ENCODE measurements around the gene CACNA1G.

CACNA1G gene

DNA sequence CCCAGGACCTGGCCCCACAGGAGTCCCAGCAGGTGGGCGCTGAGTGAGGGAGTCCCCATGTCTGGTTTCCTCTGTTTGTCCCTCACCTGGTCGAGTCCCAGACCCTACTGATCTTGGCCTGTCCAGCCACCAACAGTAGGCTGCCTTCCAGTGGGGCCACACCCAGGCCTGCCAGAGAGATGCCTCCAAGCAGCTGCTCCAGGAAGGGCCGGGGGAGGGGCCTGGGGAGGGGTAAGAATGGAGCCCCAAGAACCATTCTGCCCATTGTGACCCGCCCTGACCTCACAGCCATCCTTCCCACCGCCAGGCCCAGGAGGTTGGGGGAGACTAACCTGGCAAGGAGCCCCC is 12.8 kb upstream of the CACNA1G start:
- no peak overlapping the region for H4K5ac ChIP-seq (ENCODE audit: low read length)
- peak overlapping the region; percentile 17 for H2BK5ac ChIP-seq (ENCODE audit: low read length)
- no peak overlapping the region for H2BK15ac ChIP-seq (replicated peaks; ENCODE audit: low read depth)
- H3K4me1 ChIP-seq (ENCODE audit: control insufficient read depth, low read depth, low read length): peaks cover 4% of the 10 kb centered on the region
- no peak overlapping the region for H3K23ac ChIP-seq (ENCODE audit: low read length)
- H3K9ac ChIP-seq (ENCODE audit: low read length): peak overlapping the region; percentile 89
- H3K4me2 ChIP-seq (ENCODE audit: low read length): no peak overlapping the region
- H4K8ac ChIP-seq (ENCODE audit: low read depth, low read length): no peak overlapping the region
- H3K27ac ChIP-seq (ENCODE audit: low read depth, low read length): no peak overlapping the region
- H2AK5ac ChIP-seq (ENCODE audit: low read length): peak overlapping the region; percentile 1
- no peak for DNase-seq
- no peaks in the 10 kb centered on the region for H3K79me2 ChIP-seq (ENCODE audit: control insufficient read depth, insufficient read depth, low read length)
- H3K4me3 ChIP-seq (ENCODE audit: low read length): no peak overlapping the region
- no peak overlapping the region for H2BK120ac ChIP-seq (ENCODE audit: low read depth, low read length)
- H3K56ac ChIP-seq (ENCODE audit: low read length): peak overlapping the region; percentile 53
- no peak overlapping the region for H3K4ac ChIP-seq (ENCODE audit: low read depth, low read length)
- WGBS (ENCODE audit: extremely low coverage, insufficient coverage, low lambda C conversion rate): no CpG with 5 or more reads among the region's 5 CpGs
- no peaks in the 10 kb centered on the region for H3K36me3 ChIP-seq (ENCODE audit: control insufficient read depth, insufficient read depth, low read length)
- H3K27me3 ChIP-seq (ENCODE audit: insufficient read depth, low read length, poor library complexity): no peaks in the 10 kb centered on the region
- H3K18ac ChIP-seq (ENCODE audit: low read length): no peak overlapping the region
- H3K79me1 ChIP-seq (ENCODE audit: low read length): no peaks in the 10 kb centered on the region

DNA sequence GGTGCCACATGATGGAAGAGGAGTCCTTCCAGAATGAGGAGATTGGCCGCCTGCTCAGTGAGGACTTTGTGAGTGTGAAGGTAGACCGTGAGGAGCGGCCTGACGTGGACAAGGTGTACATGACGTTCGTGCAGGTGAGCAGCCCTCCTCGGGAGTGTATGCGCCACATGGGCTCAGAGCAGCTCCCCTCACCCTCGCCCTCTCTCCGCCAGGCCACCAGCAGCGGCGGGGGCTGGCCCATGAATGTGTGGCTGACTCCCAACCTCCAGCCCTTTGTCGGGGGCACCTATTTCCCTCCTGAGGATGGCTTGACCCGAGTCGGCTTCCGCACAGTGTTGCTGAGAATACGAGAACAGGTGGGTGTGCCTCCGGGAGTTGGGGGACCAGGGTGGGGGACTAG is 11.7 kb upstream of the CACNA1G start:
- Histone ChIP-seq H3K4me2 (ENCODE audit: low read length) (no peak overlapping the region), H2BK15ac (replicated peaks; ENCODE audit: low read depth) (no peak overlapping the region), H3K27ac (ENCODE audit: low read depth, low read length) (no peak overlapping the region), H3K23ac (ENCODE audit: low read length) (no peak overlapping the region), H3K9ac (ENCODE audit: low read length) (no peak overlapping the region), H2BK5ac (ENCODE audit: low read length) (no peak overlapping the region), H4K8ac (ENCODE audit: low read depth, low read length) (no peak overlapping the region), H2BK120ac (ENCODE audit: low read depth, low read length) (no peak overlapping the region), H3K79me1 (ENCODE audit: low read length) (no peaks in the 10 kb centered on the region), H3K4ac (ENCODE audit: low read depth, low read length) (no peak overlapping the region), H4K5ac (ENCODE audit: low read length) (no peak overlapping the region), H3K18ac (ENCODE audit: low read length) (no peak overlapping the region), H3K79me2 (ENCODE audit: control insufficient read depth, insufficient read depth, low read length) (no peaks in the 10 kb centered on the region), H3K56ac (ENCODE audit: low read length) (no peak overlapping the region), H3K4me3 (ENCODE audit: low read length) (no peak overlapping the region), H3K4me1 (ENCODE audit: control insufficient read depth, low read depth, low read length) (peaks cover 3% of the 10 kb centered on the region), H3K27me3 (ENCODE audit: insufficient read depth, low read length, poor library complexity) (no peaks in the 10 kb centered on the region), H3K36me3 (ENCODE audit: control insufficient read depth, insufficient read depth, low read length) (no peaks in the 10 kb centered on the region), H2AK5ac (ENCODE audit: low read length) (no peak overlapping the region)
- DNase-seq: no peak
- no CpG with 5 or more reads among the region's 18 CpGs for WGBS (ENCODE audit: extremely low coverage, insufficient coverage, low lambda C conversion rate)

DNA sequence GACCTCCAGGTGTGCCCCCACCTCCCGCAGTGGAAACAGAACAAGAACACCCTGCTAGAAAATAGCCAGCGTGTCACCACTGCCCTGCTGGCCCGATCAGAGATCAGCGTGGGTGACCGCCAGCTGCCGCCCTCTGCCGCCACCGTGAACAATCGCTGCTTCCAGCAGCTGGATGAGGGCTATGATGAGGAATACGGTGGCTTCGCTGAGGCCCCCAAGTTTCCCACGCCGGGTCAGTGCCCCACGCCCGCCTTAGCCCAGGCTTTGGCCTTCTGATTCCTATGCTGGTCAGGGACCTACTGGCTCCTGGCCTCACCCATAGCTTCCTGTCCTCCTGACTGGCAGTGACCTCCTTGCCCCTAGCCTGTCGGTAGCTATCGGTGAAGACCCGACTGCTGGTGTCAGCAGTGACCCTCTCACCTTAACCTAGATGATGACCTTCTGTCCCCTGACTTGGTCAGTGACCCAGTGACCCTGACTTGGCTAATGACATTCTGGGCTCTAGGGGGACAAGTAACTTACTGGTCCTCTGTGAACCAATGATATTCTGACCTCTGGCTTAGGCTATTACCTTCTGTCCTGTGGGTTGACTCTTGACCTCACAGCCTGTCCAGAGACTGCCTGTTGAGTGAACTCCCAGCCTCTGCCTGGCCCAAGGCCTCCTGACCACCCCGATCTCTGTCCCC is 11.1 kb upstream of the CACNA1G start:
- peaks cover 3% of the 10 kb centered on the region for H3K4me1 ChIP-seq (ENCODE audit: control insufficient read depth, low read depth, low read length)
- H2BK5ac ChIP-seq (ENCODE audit: low read length): no peak overlapping the region
- no peaks in the 10 kb centered on the region for H3K79me2 ChIP-seq (ENCODE audit: control insufficient read depth, insufficient read depth, low read length)
- no peaks in the 10 kb centered on the region for H3K27me3 ChIP-seq (ENCODE audit: insufficient read depth, low read length, poor library complexity)
- H2BK15ac ChIP-seq (replicated peaks; ENCODE audit: low read depth): no peak overlapping the region
- H3K23ac ChIP-seq (ENCODE audit: low read length): no peak overlapping the region
- no peak overlapping the region for H4K5ac ChIP-seq (ENCODE audit: low read length)
- H3K56ac ChIP-seq (ENCODE audit: low read length): peak overlapping the region; percentile 25
- H3K4me3 ChIP-seq (ENCODE audit: low read length): no peak overlapping the region
- H3K4ac ChIP-seq (ENCODE audit: low read depth, low read length): no peak overlapping the region
- no peaks in the 10 kb centered on the region for H3K79me1 ChIP-seq (ENCODE audit: low read length)
- no peaks in the 10 kb centered on the region for H3K36me3 ChIP-seq (ENCODE audit: control insufficient read depth, insufficient read depth, low read length)
- no peak overlapping the region for H3K9ac ChIP-seq (ENCODE audit: low read length)
- WGBS (ENCODE audit: extremely low coverage, insufficient coverage, low lambda C conversion rate): no CpG with 5 or more reads among the region's 19 CpGs
- H3K4me2 ChIP-seq (ENCODE audit: low read length): no peak overlapping the region
- H2BK120ac ChIP-seq (ENCODE audit: low read depth, low read length): no peak overlapping the region
- no peak overlapping the region for H4K8ac ChIP-seq (ENCODE audit: low read depth, low read length)
- no peak overlapping the region for H2AK5ac ChIP-seq (ENCODE audit: low read length)
- no peak overlapping the region for H3K18ac ChIP-seq (ENCODE audit: low read length)
- no peak overlapping the region for H3K27ac ChIP-seq (ENCODE audit: low read depth, low read length)
- DNase-seq: no peak

DNA sequence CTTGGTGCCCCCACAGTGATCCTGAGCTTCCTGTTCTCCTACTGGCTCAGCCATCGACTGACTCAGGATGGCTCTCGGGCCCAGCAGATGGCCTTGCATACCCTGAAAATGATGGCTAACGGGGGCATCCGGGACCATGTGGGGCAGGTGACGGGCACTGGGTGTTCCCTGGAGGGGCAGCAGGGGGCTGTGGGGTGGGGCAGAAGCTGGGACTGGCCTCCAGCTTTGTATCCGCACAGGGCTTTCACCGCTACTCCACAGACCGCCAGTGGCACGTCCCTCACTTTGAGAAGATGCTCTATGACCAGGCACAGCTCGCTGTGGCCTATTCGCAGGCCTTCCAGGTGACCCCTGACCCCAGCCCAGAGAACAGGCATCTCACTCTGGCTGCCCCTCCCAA is 10.5 kb upstream of the CACNA1G start:
- no peak overlapping the region for H2BK5ac ChIP-seq (ENCODE audit: low read length)
- H3K27me3 ChIP-seq (ENCODE audit: insufficient read depth, low read length, poor library complexity): no peaks in the 10 kb centered on the region
- H3K4me1 ChIP-seq (ENCODE audit: control insufficient read depth, low read depth, low read length): peaks cover 3% of the 10 kb centered on the region
- no peak overlapping the region for H3K9ac ChIP-seq (ENCODE audit: low read length)
- no peak overlapping the region for H2AK5ac ChIP-seq (ENCODE audit: low read length)
- H3K23ac ChIP-seq (ENCODE audit: low read length): no peak overlapping the region
- peak overlapping the region; percentile 25 for H3K56ac ChIP-seq (ENCODE audit: low read length)
- no peak overlapping the region for H3K4me3 ChIP-seq (ENCODE audit: low read length)
- H3K79me2 ChIP-seq (ENCODE audit: control insufficient read depth, insufficient read depth, low read length): no peaks in the 10 kb centered on the region
- no peak overlapping the region for H3K4me2 ChIP-seq (ENCODE audit: low read length)
- H3K79me1 ChIP-seq (ENCODE audit: low read length): no peaks in the 10 kb centered on the region
- H3K36me3 ChIP-seq (ENCODE audit: control insufficient read depth, insufficient read depth, low read length): no peaks in the 10 kb centered on the region
- no peak overlapping the region for H4K5ac ChIP-seq (ENCODE audit: low read length)
- no peak for DNase-seq
- no peak overlapping the region for H3K18ac ChIP-seq (ENCODE audit: low read length)
- WGBS (ENCODE audit: extremely low coverage, insufficient coverage, low lambda C conversion rate): no CpG with 5 or more reads among the region's 11 CpGs
- no peak overlapping the region for H2BK15ac ChIP-seq (replicated peaks; ENCODE audit: low read depth)
- no peak overlapping the region for H3K4ac ChIP-seq (ENCODE audit: low read depth, low read length)
- no peak overlapping the region for H3K27ac ChIP-seq (ENCODE audit: low read depth, low read length)
- no peak overlapping the region for H4K8ac ChIP-seq (ENCODE audit: low read depth, low read length)
- no peak overlapping the region for H2BK120ac ChIP-seq (ENCODE audit: low read depth, low read length)

DNA sequence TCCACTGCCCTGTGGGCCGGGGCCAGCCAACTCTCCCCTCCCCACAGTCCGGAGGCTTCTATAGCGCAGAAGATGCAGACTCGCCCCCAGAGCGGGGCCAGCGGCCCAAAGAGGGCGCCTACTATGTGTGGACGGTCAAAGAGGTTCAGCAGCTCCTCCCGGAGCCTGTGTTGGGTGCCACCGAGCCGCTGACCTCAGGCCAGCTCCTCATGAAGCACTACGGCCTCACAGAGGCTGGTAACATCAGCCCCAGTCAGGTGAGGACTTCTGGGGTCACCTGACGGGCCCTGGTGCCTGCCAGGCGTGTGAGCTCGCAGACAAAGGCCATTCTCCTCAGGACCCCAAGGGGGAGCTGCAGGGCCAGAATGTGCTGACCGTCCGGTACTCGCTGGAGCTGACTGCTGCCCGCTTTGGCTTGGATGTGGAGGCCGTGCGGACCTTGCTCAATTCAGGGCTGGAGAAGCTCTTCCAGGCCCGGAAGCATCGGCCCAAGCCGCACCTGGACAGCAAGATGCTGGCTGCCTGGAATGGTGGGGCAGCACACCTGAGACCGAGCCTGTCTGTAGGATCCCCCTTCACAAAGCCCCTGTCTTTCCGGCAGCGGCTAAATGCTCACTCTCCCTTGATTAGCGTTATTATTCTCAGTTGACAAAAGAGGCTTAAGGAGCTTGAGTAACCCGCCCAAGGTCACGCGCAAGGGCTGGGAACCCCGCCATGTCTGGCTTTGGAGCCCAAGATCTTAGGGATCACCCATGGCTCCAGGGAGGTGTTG is 9.7 kb upstream of the CACNA1G start:
- H3K79me1 ChIP-seq (ENCODE audit: low read length): no peaks in the 10 kb centered on the region
- no peak overlapping the region for H2AK5ac ChIP-seq (ENCODE audit: low read length)
- peaks cover 3% of the 10 kb centered on the region for H3K4me1 ChIP-seq (ENCODE audit: control insufficient read depth, low read depth, low read length)
- peak; percentile 94 for DNase-seq
- no peak overlapping the region for H3K18ac ChIP-seq (ENCODE audit: low read length)
- H3K4me3 ChIP-seq (ENCODE audit: low read length): no peak overlapping the region
- no peaks in the 10 kb centered on the region for H3K79me2 ChIP-seq (ENCODE audit: control insufficient read depth, insufficient read depth, low read length)
- no peak overlapping the region for H4K8ac ChIP-seq (ENCODE audit: low read depth, low read length)
- no peaks in the 10 kb centered on the region for H3K27me3 ChIP-seq (ENCODE audit: insufficient read depth, low read length, poor library complexity)
- no peak overlapping the region for H3K4ac ChIP-seq (ENCODE audit: low read depth, low read length)
- no peak overlapping the region for H3K27ac ChIP-seq (ENCODE audit: low read depth, low read length)
- peak overlapping the region; percentile 7 for H3K23ac ChIP-seq (ENCODE audit: low read length)
- H2BK15ac ChIP-seq (replicated peaks; ENCODE audit: low read depth): no peak overlapping the region
- no peak overlapping the region for H2BK120ac ChIP-seq (ENCODE audit: low read depth, low read length)
- H3K36me3 ChIP-seq (ENCODE audit: control insufficient read depth, insufficient read depth, low read length): no peaks in the 10 kb centered on the region
- H3K9ac ChIP-seq (ENCODE audit: low read length): no peak overlapping the region
- no peak overlapping the region for H2BK5ac ChIP-seq (ENCODE audit: low read length)
- peak overlapping the region; percentile 39 for H3K56ac ChIP-seq (ENCODE audit: low read length)
- WGBS (ENCODE audit: extremely low coverage, insufficient coverage, low lambda C conversion rate): no CpG with 5 or more reads among the region's 32 CpGs
- no peak overlapping the region for H3K4me2 ChIP-seq (ENCODE audit: low read length)
- no peak overlapping the region for H4K5ac ChIP-seq (ENCODE audit: low read length)

Measured in mesendoderm (in vitro differentiated cells).